ENCODE measurements around the gene TRAPPC5. TPM values are rescaled to one million over a fixed set of nuclear protein-coding genes. Genes with fewer than 3 reads are reported as not detected.

Gene TRAPPC5
- total RNA-seq, 4 donors from 2014 or later: 15.1 to 63.5 (median 34.4) TPM

GRCh38 chr19:7662657-7663056, 18.0 kb upstream of the TRAPPC5 start:
- peaks cover 3% of the 10 kb centered on the region for H3K27me3 ChIP-seq
- H3K4me3 ChIP-seq: no peak overlapping the region
- WGBS, 2 donors (ENCODE audit: low coverage in 1 of 2): 61% methylated on average over 14 of the region's 14 CpGs; no CpG with 5 or more reads in 1 of the 2 donors
- H3K36me3 ChIP-seq: no peaks in the 10 kb centered on the region
- H3K9me3 ChIP-seq: no peaks in the 10 kb centered on the region
- H3K4me1 ChIP-seq: no peaks in the 10 kb centered on the region
- no peak overlapping the region for H3K27ac ChIP-seq
- no peak for DNase-seq
- intact Hi-C loops (cut with DNase I; ENCODE audit: low total_unique reads): no loop called here
- no peak for TF ChIP-seq EP300 (IDR thresholded peaks at IDR 0.05; ENCODE audit: low read depth)
- TF ChIP-seq POLR2A (IDR thresholded peaks at IDR 0.05): no peak
- TF ChIP-seq, protein P1, sequence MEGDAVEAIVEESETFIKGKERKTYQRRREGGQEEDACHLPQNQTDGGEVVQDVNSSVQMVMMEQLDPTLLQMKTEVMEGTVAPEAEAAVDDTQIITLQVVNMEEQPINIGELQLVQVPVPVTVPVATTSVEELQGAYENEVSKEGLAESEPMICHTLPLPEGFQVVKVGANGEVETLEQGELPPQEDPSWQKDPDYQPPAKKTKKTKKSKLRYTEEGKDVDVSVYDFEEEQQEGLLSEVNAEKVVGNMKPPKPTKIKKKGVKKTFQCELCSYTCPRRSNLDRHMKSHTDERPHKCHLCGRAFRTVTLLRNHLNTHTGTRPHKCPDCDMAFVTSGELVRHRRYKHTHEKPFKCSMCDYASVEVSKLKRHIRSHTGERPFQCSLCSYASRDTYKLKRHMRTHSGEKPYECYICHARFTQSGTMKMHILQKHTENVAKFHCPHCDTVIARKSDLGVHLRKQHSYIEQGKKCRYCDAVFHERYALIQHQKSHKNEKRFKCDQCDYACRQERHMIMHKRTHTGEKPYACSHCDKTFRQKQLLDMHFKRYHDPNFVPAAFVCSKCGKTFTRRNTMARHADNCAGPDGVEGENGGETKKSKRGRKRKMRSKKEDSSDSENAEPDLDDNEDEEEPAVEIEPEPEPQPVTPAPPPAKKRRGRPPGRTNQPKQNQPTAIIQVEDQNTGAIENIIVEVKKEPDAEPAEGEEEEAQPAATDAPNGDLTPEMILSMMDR (IDR thresholded peaks at IDR 0.05): no peak
- no peak for TF ChIP-seq POLR2AphosphoS5 (IDR thresholded peaks at IDR 0.05)
- in situ Hi-C loops (cut with MboI; ENCODE audit: low pct_ligation_motif_present in 1 of 4, low pct_unique_long_range_greater_than_20kb in 1 of 4, low sequenced_read_pairs in 3 of 4): loop anchor here in 2 of 4 donors (25.0 kb wide), 2 partner anchors 150 to 300 kb away; no protein-coding TSS in a partner anchor

- H3K27ac ChIP-seq: no peak overlapping the region
- H3K4me3 ChIP-seq: no peak overlapping the region
- no peak for TF ChIP-seq POLR2AphosphoS5 (IDR thresholded peaks at IDR 0.05)
- TF ChIP-seq EP300 (IDR thresholded peaks at IDR 0.05; ENCODE audit: low read depth): no peak
- TF ChIP-seq, protein P1 (IDR thresholded peaks at IDR 0.05): no peak
- TF ChIP-seq POLR2A (IDR thresholded peaks at IDR 0.05): no peak
- H3K27me3 ChIP-seq: peaks cover 5% of the 10 kb centered on the region
- no peaks in the 10 kb centered on the region for H3K4me1 ChIP-seq
- in situ Hi-C loops (cut with MboI; ENCODE audit: low pct_ligation_motif_present in 1 of 4, low pct_unique_long_range_greater_than_20kb in 1 of 4, low sequenced_read_pairs in 3 of 4) (loop anchor here in 2 of 4 donors (25.0 kb wide), 2 partner anchors 149 to 301 kb away; no protein-coding TSS in a partner anchor), intact Hi-C loops (cut with DNase I; ENCODE audit: low total_unique reads) (no loop called here)
- H3K36me3 ChIP-seq: no peaks in the 10 kb centered on the region
- DNase-seq: no peak
- H3K9me3 ChIP-seq: no peaks in the 10 kb centered on the region
- WGBS, 2 donors (ENCODE audit: low coverage in 1 of 2): 70 to 80% methylated on average over 4 to 7 of the region's 7 CpGs
Measured at GRCh38 chr19:7663706-7664105, 16.9 kb upstream of the TRAPPC5 start.

DNA sequence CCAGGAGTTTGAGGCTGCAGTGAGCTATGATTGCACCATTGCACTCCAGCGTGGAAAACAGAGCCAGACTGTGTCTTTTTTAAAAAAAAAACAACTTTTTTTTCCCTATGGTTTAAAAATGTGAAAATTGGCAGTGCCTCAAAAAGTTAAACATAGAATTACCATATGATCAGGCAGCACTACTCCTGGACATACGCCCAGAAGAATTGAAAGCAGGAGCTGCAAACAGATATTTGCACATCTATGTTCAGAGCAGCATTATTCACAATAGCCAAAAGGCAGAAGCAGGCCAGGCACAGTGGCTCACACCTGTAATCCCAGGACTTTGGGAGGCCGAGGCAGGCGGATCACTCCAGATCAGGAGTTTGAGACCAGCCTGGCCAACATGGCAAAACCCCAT, 15.6 kb upstream of the TRAPPC5 start:
- Histone ChIP-seq H3K9me3 (no peaks in the 10 kb centered on the region), H3K27ac (no peak overlapping the region), H3K4me3 (no peak overlapping the region), H3K27me3 (peaks cover 17% of the 10 kb centered on the region), H3K4me1 (no peaks in the 10 kb centered on the region), H3K36me3 (no peaks in the 10 kb centered on the region)
- TF ChIP-seq, protein P1 (IDR thresholded peaks at IDR 0.05): no peak
- TF ChIP-seq EP300 (IDR thresholded peaks at IDR 0.05; ENCODE audit: low read depth) (no peak), POLR2A (IDR thresholded peaks at IDR 0.05) (no peak), POLR2AphosphoS5 (IDR thresholded peaks at IDR 0.05) (no peak)
- intact Hi-C loops (cut with DNase I; ENCODE audit: low total_unique reads) (no loop called here), in situ Hi-C loops (cut with MboI; ENCODE audit: low pct_ligation_motif_present in 1 of 4, low pct_unique_long_range_greater_than_20kb in 1 of 4, low sequenced_read_pairs in 3 of 4) (loop anchor here in 2 of 4 donors (25.0 kb wide), 2 partner anchors 147 to 303 kb away; no protein-coding TSS in a partner anchor)
- 40 to 48% methylated on average over 4 of the region's 4 CpGs for WGBS, 2 donors (ENCODE audit: low coverage in 1 of 2)
- no peak for DNase-seq

DNA sequence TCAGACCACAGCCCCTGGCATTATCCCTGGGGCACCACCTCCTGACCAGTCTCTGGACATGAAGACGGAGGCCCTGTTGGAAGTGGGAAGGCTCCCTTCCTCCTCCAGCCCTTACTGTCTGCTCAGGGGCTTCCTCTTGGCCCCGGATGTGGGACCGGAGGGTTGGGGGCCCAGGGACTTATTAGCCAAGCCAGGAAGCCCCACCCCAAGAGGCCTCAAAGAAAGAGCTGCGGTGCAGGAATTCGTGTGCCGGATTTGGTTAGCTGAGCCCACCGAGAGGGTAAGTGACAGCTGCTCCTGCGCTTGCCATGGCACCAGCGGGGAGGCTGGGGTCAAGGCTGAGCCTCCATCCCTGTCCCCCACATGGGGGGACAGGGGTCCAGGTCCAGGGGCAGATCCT, 11.8 kb upstream of the TRAPPC5 start, which contains the start of gene RETN:
RETN (plus strand) TSS at position 208 of the 400 bp plus-strand sequence. CDS start 278 bp downstream, outside the sequence.
- Histone ChIP-seq H3K9me3 (no peaks in the 10 kb centered on the region), H3K36me3 (no peaks in the 10 kb centered on the region), H3K4me3 (no peak within 1 kb of the TSS), H3K27ac (no peak within 1 kb of the TSS), H3K4me1 (no peaks in the 10 kb centered on the region), H3K27me3 (peaks cover 25% of the 10 kb centered on the region)
- WGBS, 2 donors (ENCODE audit: low coverage in 1 of 2): 79% methylated on average over 7 of the region's 9 CpGs; no CpG with 5 or more reads in 1 of the 2 donors
- intact Hi-C loops (cut with DNase I; ENCODE audit: low total_unique reads) (no loop called here), in situ Hi-C loops (cut with MboI; ENCODE audit: low pct_ligation_motif_present in 1 of 4, low pct_unique_long_range_greater_than_20kb in 1 of 4, low sequenced_read_pairs in 3 of 4) (loop anchor here in 2 of 4 donors (25.0 kb wide), 2 partner anchors 143 to 307 kb away; no protein-coding TSS in a partner anchor)
- TF ChIP-seq POLR2A (IDR thresholded peaks at IDR 0.05): no peak
- TF ChIP-seq, protein P1 (IDR thresholded peaks at IDR 0.05): no peak
- TF ChIP-seq EP300 (IDR thresholded peaks at IDR 0.05; ENCODE audit: low read depth): no peak
- no peak for TF ChIP-seq POLR2AphosphoS5 (IDR thresholded peaks at IDR 0.05)
- DNase-seq: no peak

All from transverse colon (tissue), 4 donors.